Stimulated activated CD4-positive, alpha-beta T cell treated with anti-CD3 and anti-CD28 coated beads, Interleukin-4, amount 100 ng/mL, for 1 hour (primary cell): Measurements from ENCODE around the gene PSMA6.
"Not testable (repeated sequence)": the region's sequence is repeated elsewhere in the genome, so short reads cannot be mapped to it uniquely, and the experiment has no call there.

ENCODE experiments used
- DNase-seq: peaks from one replicate; pipeline ENCODE4 v3.0.0-alpha.2; 2020

The PSMA6 gene

GRCh38 chr14:35331605-35332516 lies 39.7 kb downstream of the PSMA6 start:
- no peak for DNase-seq

GRCh38 chr14:35332517-35333263 lies 40.5 kb downstream of the PSMA6 start:
- peak; percentile 60 for DNase-seq

- DNase-seq: no peak
These were observed 41.1 kb downstream of the PSMA6 start for GRCh38 chr14:35333264-35333730.

- peak; percentile 14 for DNase-seq
These were observed 41.9 kb downstream of the PSMA6 start for GRCh38 chr14:35333797-35334743.

- no peak for DNase-seq
These were observed 43.4 kb downstream of the PSMA6 start for GRCh38 chr14:35335388-35336092.

- DNase-seq: not testable (repeated sequence)
These were observed 44.0 kb downstream of the PSMA6 start for GRCh38 chr14:35336171-35336493.

- DNase-seq: no peak
These were observed 44.5 kb downstream of the PSMA6 start for GRCh38 chr14:35336494-35337268.

- no peak for DNase-seq
These were observed 45.4 kb downstream of the PSMA6 start for GRCh38 chr14:35337269-35338255.

GRCh38 chr14:35338731-35339405 lies 46.7 kb downstream of the PSMA6 start:
- DNase-seq: no peak

GRCh38 chr14:35339761-35340406 lies 47.7 kb downstream of the PSMA6 start:
- no peak for DNase-seq

- no peak for DNase-seq
These were observed 48.7 kb downstream of the PSMA6 start for GRCh38 chr14:35340616-35341453.

GRCh38 chr14:35341454-35341750 lies 49.2 kb downstream of the PSMA6 start:
- DNase-seq: no peak

GRCh38 chr14:35341751-35342488 lies 49.7 kb downstream of the PSMA6 start:
- peak; percentile 14 for DNase-seq

- no peak for DNase-seq
These were observed 50.4 kb downstream of the PSMA6 start for GRCh38 chr14:35342489-35343010.

GRCh38 chr14:35343702-35344101 lies 51.5 kb downstream of the PSMA6 start:
- DNase-seq: no peak

GRCh38 chr14:35344107-35344807 lies 52.1 kb downstream of the PSMA6 start:
- no peak for DNase-seq
